Common myeloid progenitor, CD34-positive (primary cell): ENCODE data around the gene PRTFDC1.

ENCODE experiments used
- CTCF ChIA-PET: fragments of 350-600 bp; sonication (Branson Sonifier 250); formaldehyde crosslinking; loops from one replicate; lab custom pipeline; 2021; ENCODE audit warnings: antibody characterized with exemption; lab: Charles Lee
- POLR2A ChIA-PET: fragments of 350-600 bp; sonication (Branson Sonifier 250); formaldehyde crosslinking; loops from one replicate; lab custom pipeline; 2021; ENCODE audit warnings: antibody characterized with exemption; lab: Charles Lee
- DNase-seq, 3 donors: peaks; one replicate each; pipeline versions ENCODE4 v3.0.0 to v3.0.0-alpha.2; 2013
- H3K27ac ChIP-seq, 2 experiments: 1 replicate in 1 of 2; 2 replicates in 1 of 2; pipeline ENCODE4 v1.7.0; 2013; ENCODE audit warnings: inconsistent platforms in 2 of 2, low read length in 2 of 2, mild to moderate bottlenecking in 2 of 2, low read depth in 1 of 2, moderate library complexity in 1 of 2; ENCODE audit not compliant: severe bottlenecking in 2 of 2, insufficient read depth in 1 of 2, poor library complexity in 1 of 2
- H3K27me3 ChIP-seq, 5 experiments: replicated peaks in 2 of 5; 1 replicate in 3 of 5; 2 replicates in 2 of 5; pipeline versions ENCODE4 v1.6.1 to v1.7.0; 2013; ENCODE audit warnings: low read length in 4 of 5, mild to moderate bottlenecking in 2 of 5, moderate library complexity in 2 of 5, inconsistent platforms in 1 of 5; ENCODE audit not compliant: insufficient read depth in 5 of 5, control insufficient read depth in 4 of 5
- H3K36me3 ChIP-seq, 4 experiments: 1 replicate in 2 of 4; 2 replicates in 2 of 4; pipeline versions ENCODE4 v1.6.1 to v1.7.0; 2013; ENCODE audit warnings: low read length in 3 of 4, control low read depth in 1 of 4, mild to moderate bottlenecking in 1 of 4; ENCODE audit not compliant: control insufficient read depth in 4 of 4, insufficient read depth in 4 of 4
- H3K4me1 ChIP-seq, 4 experiments: 1 replicate in 3 of 4; 2 replicates in 1 of 4; pipeline versions ENCODE4 v1.6.1 to v1.7.1; 2013; ENCODE audit warnings: low read length in 3 of 4, mild to moderate bottlenecking in 3 of 4, control low read depth in 1 of 4, inconsistent platforms in 1 of 4, moderate library complexity in 1 of 4; ENCODE audit not compliant: control insufficient read depth in 4 of 4, insufficient read depth in 4 of 4; ENCODE audit errors: control extremely low read depth in 1 of 4
- H3K4me3 ChIP-seq, 7 experiments: 1 replicate in 4 of 7; 2 replicates in 3 of 7; pipeline versions ENCODE4 v1.5.1 to v1.7.0; 2013; ENCODE audit warnings: mild to moderate bottlenecking in 7 of 7, low read length in 6 of 7, moderate library complexity in 6 of 7, inconsistent platforms in 2 of 7, low read depth in 2 of 7, control low read depth in 1 of 7; ENCODE audit not compliant: insufficient read depth in 4 of 7, control insufficient read depth in 1 of 7; ENCODE audit errors: extremely low read depth in 1 of 7
- H3K9me3 ChIP-seq, 5 experiments: 1 replicate in 4 of 5; 2 replicates in 1 of 5; pipeline versions ENCODE4 v1.6.1 to v1.7.1; 2013; ENCODE audit warnings: low read length in 4 of 5, mild to moderate bottlenecking in 2 of 5, inconsistent platforms in 1 of 5, low read depth in 1 of 5, moderate library complexity in 1 of 5; ENCODE audit not compliant: control insufficient read depth in 4 of 5, insufficient read depth in 2 of 5; ENCODE audit errors: control extremely low read depth in 1 of 5
- WGBS: methylation state at CpG from one replicate; pipeline ENCODE4 v1.1.5; 2013; ENCODE audit not compliant: insufficient coverage; 5-methylcytosine and 5-hydroxymethylcytosine counted together

Gene PRTFDC1

DNA sequence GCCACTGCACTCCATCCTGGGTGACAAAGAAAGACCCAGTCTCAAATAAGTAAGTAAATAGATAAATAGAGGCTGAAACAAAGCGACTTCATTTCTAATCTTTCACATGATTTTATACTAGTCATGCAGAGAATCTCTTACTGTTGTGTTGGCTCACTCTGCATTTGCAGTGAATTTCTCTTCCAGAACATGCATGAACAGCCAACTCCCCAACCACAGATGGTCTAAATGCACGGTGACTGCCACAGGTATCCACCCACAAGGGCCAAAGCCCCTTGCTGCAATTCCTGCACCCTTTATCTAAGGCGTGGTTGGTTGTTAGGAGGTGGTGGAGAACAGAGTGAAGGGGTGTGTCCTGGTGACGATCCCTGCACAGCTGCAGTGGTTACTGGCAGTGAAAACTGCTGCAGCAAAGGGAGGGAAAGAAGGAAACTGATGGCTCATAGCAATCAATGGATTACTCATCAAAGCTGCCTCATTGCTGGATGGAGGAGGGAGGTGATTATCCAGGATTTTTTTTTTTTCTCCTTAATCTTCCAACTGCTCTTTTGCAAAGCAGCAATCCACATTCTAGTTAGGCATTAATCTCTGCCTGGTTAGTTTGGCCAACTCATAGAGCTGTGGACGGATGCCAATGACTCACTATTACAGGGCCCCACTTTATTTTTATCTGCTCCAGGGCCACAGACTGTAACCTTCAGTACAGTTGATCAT is 50.6 kb downstream of the PRTFDC1 start:
- WGBS = 49% methylated on average over 4 of the region's 5 CpGs
- Histone ChIP-seq H3K4me1 (peaks cover 0 to 24% (median 16%) of the 10 kb centered on the region in 4 experiments), H3K27me3 (no peaks in the 10 kb centered on the region), H3K27ac (no peak overlapping the region), H3K9me3 (no peaks in the 10 kb centered on the region), H3K4me3 (peak overlapping the region in 1 of 7 experiments; percentile 10), H3K36me3 (no peaks in the 10 kb centered on the region)
- ChIA-PET POLR2A (interaction anchor here (0.6 kb wide), 1 partner anchor 49 kb away, joined by 3 read pairs; no protein-coding TSS in a partner anchor), CTCF (interaction anchor here (0.6 kb wide), 1 partner anchor 1533 kb away, joined by 3 read pairs; no protein-coding TSS in a partner anchor)
- DNase-seq = peak; percentile 34 to 76 (median 70)

DNA sequence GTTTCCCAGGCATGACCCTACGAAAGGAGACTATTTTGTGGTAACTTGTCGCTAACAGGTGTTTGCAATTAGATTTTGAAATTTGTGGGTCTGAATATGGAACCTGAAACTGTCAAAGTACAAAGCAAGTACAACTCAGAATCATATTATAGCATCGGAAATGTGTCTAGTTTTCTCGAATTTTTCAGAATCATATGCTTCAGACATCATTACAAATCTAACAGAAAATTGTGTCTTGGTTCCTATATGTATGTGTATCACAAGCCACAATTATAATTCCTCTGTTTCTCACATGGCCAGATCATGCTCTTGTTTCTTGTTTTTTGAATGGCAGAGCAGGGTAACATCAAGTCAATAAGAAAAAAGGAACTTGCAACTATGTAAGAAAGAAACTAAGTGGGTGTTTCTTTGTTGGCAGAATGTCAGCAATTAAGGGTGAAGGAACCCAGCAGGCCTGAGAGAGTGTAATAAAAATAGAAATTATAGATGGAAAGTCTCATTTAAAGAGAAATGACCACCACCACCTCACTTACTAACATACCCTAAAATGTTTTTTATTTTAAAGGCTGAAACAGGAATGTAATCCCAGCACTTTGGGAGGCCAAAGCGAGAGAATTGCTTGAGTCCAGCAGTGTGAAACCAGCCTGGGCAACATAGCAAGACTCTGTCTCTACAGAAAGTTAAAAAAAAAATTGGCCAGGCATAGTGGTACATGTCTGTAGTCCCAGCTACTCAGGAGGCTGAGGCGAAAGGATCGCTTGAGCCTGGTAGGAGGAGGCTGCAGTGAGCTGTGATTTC is 51.3 kb downstream of the PRTFDC1 start:
- H3K4me1 ChIP-seq = peaks cover 0 to 24% (median 16%) of the 10 kb centered on the region in 4 experiments
- WGBS = 100% methylated on average over 3 of the region's 7 CpGs
- POLR2A ChIA-PET = no interaction called here
- H3K36me3 ChIP-seq = no peaks in the 10 kb centered on the region
- peak; percentile 31 to 78 (median 74) for DNase-seq
- peak overlapping the region in 1 of 7 experiments; percentile 10 for H3K4me3 ChIP-seq
- no peaks in the 10 kb centered on the region for H3K27me3 ChIP-seq
- CTCF ChIA-PET = interaction anchor here (0.6 to 1.2 kb wide), 2 partner anchors 12 to 1534 kb away, joined by 3 read pairs; no protein-coding TSS in a partner anchor
- peak overlapping the region in 1 of 2 experiments; percentile 21 for H3K27ac ChIP-seq
- H3K9me3 ChIP-seq = no peaks in the 10 kb centered on the region

DNA sequence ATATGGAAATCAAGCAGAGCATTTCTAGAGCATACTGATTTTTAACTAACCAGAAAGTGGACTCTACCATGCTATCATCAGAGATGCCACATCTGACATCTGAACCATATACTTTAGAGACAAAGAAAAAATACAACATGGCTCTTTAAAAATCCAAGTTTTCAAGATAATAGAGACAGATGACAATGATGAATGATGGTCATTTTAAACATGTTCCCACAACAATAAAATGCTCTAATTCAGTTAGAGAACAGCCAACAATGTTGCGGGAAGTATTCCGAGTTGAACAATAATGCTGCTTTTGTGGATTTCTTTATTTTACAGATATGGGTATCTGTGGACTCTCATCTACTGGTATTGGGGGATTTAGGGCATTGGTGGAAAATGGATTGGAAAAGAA is 52.8 kb downstream of the PRTFDC1 start:
- H3K9me3 ChIP-seq = no peaks in the 10 kb centered on the region
- H3K4me3 ChIP-seq = no peak overlapping the region
- no CpG with 5 or more reads among the region's 2 CpGs for WGBS
- H3K27me3 ChIP-seq = no peaks in the 10 kb centered on the region
- ChIA-PET CTCF (interaction anchor here (1.2 kb wide), 1 partner anchor 11 kb away, joined by 3 read pairs; no protein-coding TSS in a partner anchor), POLR2A (no interaction called here)
- DNase-seq = no peak
- H3K27ac ChIP-seq = no peak overlapping the region
- H3K4me1 ChIP-seq = peaks cover 0 to 24% (median 17%) of the 10 kb centered on the region in 4 experiments
- H3K36me3 ChIP-seq = no peaks in the 10 kb centered on the region

DNA sequence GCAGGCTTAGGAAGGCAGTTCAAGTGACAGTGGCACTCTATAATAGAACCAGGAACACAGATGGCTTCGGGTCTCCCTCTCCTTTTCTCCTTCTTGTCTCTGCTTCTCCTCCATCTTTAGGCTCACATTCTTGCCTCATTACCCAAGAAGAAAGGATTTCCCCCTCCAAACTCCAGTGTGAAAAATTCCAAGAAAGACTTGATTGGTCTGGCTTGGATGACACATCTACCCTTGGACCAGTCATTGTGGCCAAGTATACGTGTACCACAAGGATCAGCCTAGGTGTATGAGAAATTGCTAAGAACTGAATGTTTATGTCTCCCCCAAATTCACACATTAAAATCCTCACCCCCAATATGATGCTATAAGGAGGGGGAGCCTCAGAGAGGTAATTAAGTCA is 53.9 kb downstream of the PRTFDC1 start:
- no peaks in the 10 kb centered on the region for H3K9me3 ChIP-seq
- no peak overlapping the region for H3K27ac ChIP-seq
- DNase-seq = no peak
- no peaks in the 10 kb centered on the region for H3K27me3 ChIP-seq
- H3K4me1 ChIP-seq = peaks cover 0 to 24% (median 17%) of the 10 kb centered on the region in 4 experiments
- CTCF ChIA-PET = no interaction called here
- POLR2A ChIA-PET = interaction anchor here (0.6 kb wide), 1 partner anchor 8 kb away, joined by 3 read pairs; no protein-coding TSS in a partner anchor
- H3K4me3 ChIP-seq = no peak overlapping the region
- WGBS = 93% methylated on average over 1 of the region's 2 CpGs
- H3K36me3 ChIP-seq = no peaks in the 10 kb centered on the region

DNA sequence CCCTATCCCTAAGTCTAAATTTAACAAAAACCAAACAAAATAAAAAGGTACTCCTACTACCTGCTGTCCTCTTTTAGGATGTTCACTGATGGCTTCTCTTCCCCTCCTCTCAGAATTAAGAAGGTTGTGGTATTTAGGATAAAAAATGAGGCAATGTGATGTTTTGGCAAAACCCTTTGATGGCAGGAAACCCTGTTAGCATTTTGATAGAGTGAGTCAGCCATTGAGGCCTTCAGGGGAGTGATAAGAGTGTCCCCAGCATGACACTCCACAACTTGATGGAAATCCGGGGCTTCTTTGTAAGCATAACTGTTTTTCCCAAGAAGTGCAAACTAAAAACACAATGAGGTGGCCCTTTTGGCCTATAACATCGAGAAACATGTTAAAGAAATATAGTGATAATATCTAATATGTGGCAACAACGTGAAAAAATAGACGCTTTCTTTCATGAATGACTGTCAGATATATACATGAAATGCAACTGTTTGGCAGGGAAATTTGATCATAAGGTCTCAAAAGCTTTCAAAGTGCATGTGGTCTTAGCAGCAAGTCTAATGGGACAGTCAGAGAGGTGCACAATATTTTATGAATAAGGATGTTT is 55.0 kb downstream of the PRTFDC1 start:
- peak; percentile 46 to 81 (median 69) for DNase-seq
- no peaks in the 10 kb centered on the region for H3K36me3 ChIP-seq
- WGBS = 56% methylated on average over 3 of the region's 4 CpGs
- CTCF ChIA-PET = no interaction called here
- H3K4me3 ChIP-seq = no peak overlapping the region
- POLR2A ChIA-PET = interaction anchor here (0.6 kb wide), 1 partner anchor 31 kb away, joined by 3 read pairs; no protein-coding TSS in a partner anchor
- no peaks in the 10 kb centered on the region for H3K9me3 ChIP-seq
- no peaks in the 10 kb centered on the region for H3K27me3 ChIP-seq
- peaks cover 0 to 23% (median 17%) of the 10 kb centered on the region in 4 experiments for H3K4me1 ChIP-seq
- H3K27ac ChIP-seq = peak overlapping the region in 1 of 2 experiments; percentile 28

DNA sequence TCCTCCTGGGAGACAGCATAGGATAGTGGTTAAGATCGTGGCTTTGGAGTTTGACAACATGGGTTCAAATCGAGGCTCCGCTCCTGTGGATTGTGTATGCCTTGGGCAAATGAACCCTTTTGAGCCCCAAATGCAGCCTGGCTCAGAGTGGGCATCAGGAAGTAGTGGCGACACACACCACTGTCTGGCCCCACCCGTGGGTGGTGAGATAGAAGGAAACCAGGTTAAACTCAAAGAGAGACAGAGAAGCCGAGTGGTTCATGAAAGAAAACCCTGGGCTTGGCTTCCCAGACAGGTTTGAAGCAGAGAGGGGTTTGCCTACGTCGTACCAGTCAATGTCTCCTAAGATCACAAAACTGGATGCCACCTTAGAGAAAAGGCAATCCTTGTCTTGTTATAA is 57.7 kb downstream of the PRTFDC1 start:
- ChIA-PET CTCF (interaction anchor here (0.6 to 1.7 kb wide), 3 partner anchors 10 to 940 kb away, joined by 3 to 5 read pairs (median 3); no protein-coding TSS in a partner anchor), POLR2A (no interaction called here)
- Histone ChIP-seq H3K36me3 (no peaks in the 10 kb centered on the region), H3K4me3 (no peak overlapping the region), H3K4me1 (peaks cover 0 to 6% (median 4%) of the 10 kb centered on the region in 4 experiments), H3K27me3 (no peaks in the 10 kb centered on the region), H3K9me3 (no peaks in the 10 kb centered on the region), H3K27ac (no peak overlapping the region)
- 96% methylated on average over 8 of the region's 8 CpGs for WGBS
- no peak for DNase-seq
